ENCODE measurements around the gene BNIP5.

DNA sequence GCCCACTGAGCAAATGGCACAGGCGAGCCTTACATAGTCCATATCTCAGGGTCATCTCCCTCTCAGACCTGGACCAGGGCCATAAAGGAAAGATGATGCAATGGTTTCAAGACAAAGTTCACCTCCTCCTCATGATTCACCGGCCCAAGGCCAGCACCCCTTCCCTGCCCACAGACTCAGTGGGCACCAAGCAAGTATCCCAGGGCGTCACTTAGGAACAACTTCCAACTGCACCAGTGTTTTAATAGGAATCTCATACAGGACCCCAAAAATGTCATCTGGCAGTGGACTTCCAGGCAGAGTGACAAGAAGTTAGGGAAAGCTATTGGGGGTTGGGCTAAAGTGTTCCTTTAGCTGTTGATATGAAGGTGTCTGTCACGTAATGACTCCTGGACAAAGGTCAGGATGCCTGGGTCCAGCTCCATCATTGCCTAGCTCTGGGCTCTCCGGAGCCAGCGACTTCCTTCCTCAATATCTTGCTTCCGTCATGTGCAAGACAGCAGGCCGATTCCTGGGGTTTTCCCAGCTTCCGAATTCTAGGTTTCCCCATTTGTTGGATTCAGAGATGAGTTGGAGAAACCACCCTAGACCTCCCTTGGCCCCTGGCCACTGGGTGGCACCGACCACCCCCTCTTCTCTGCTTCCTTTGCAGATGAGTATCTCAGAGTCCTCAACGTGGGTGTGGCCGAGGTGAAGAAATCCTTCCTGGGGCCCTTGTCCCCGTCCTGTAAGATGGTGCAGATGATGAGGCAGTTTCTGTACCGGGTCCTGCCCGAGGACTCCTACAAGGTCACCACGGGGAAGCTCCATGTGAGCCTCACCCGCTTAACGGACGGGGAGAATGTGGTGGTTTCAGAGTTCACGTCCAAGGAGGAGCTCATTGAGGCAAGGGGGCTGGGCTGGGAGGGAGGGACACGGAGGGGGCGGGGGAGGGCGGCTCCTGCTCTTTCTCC lies 45.7 kb downstream of the BNIP5 start:
- no peak for TF ChIP-seq EZH2 (IDR thresholded peaks at IDR 0.05)
- TF ChIP-seq, protein P1, sequence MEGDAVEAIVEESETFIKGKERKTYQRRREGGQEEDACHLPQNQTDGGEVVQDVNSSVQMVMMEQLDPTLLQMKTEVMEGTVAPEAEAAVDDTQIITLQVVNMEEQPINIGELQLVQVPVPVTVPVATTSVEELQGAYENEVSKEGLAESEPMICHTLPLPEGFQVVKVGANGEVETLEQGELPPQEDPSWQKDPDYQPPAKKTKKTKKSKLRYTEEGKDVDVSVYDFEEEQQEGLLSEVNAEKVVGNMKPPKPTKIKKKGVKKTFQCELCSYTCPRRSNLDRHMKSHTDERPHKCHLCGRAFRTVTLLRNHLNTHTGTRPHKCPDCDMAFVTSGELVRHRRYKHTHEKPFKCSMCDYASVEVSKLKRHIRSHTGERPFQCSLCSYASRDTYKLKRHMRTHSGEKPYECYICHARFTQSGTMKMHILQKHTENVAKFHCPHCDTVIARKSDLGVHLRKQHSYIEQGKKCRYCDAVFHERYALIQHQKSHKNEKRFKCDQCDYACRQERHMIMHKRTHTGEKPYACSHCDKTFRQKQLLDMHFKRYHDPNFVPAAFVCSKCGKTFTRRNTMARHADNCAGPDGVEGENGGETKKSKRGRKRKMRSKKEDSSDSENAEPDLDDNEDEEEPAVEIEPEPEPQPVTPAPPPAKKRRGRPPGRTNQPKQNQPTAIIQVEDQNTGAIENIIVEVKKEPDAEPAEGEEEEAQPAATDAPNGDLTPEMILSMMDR (IDR thresholded peaks at IDR 0.05), result no peak
